GM12878 (cell line): Measurements from ENCODE around the gene SPAG16. TPM values are rescaled to one million over a fixed set of nuclear protein-coding genes. Genes with fewer than 3 reads are reported as not detected.

Experiments
- ATAC-seq: fragments of 200-7000 bp; cut with Tn5 transposase; 3 replicates; pipeline ENCODE4 v1.9.1; 2020; ENCODE audit warnings: mild to moderate bottlenecking, moderate library complexity
- BruUV-seq: library from RNA; stranded (reverse); fragments of 400-500 nt; replicated peaks from 2 replicates; lab custom pipeline; 2021; lab: Mats Ljungman, UMichigan
- CTCF ChIA-PET: fragments of 300-600 bp; sonication (Branson Sonifier 250); formaldehyde crosslinking; extraction: SDS; loops from one replicate; lab custom pipeline; 2021; ENCODE audit warnings: inconsistent platforms; lab: Yijun Ruan, JAX
- POLR2A ChIA-PET: fragments of 350-600 bp; formaldehyde crosslinking; extraction: SDS; loops from one replicate; lab custom pipeline; 2021; ENCODE audit warnings: inconsistent platforms; lab: Charles Lee
- RAD21 ChIA-PET: fragments of 300-600 bp; sonication (Branson Sonifier 250); formaldehyde crosslinking; loops from one replicate; lab custom pipeline; 2023; ENCODE audit warnings: antibody characterized with exemption; ENCODE audit not compliant: unreplicated experiment; lab: Charles Lee
- SMC1A ChIA-PET: fragments of 300-600 bp; sonication (Branson Sonifier 250); formaldehyde crosslinking; loops from one replicate; lab custom pipeline; 2023; ENCODE audit not compliant: unreplicated experiment, uncharacterized antibody; lab: Charles Lee
- DNase-seq: peaks from one replicate; pipeline ENCODE4 v3.0.0-alpha.2; 2011; ENCODE audit warnings: low read depth, low spot score
- FAIRE-seq: peaks from 3 replicates; lab custom pipeline; 2011; peaks lifted over from hg19 to GRCh38; lab: Jason Lieb, UNC
- H2AFZ ChIP-seq: 2 replicates; pipeline ENCODE4 v1.6.0; 2011; ENCODE audit warnings: low read depth, low read length, control low read depth; ENCODE audit not compliant: control insufficient read depth
- H3K27ac ChIP-seq: 2 replicates; pipeline ENCODE4 v1.5.1; 2011; ENCODE audit warnings: control low read depth; ENCODE audit not compliant: control insufficient read depth, insufficient read depth
- H3K27me3 ChIP-seq, 2 experiments: replicated peaks in 1 of 2; 2 replicates each; pipeline versions ENCODE4 v1.6.0 to v1.6.1; 2011; ENCODE audit warnings: low read length in 1 of 2; ENCODE audit not compliant: control insufficient read depth in 2 of 2, insufficient read depth in 2 of 2
- H3K36me3 ChIP-seq, 2 experiments: 2 replicates each; pipeline ENCODE4 v1.5.1; 2011; ENCODE audit warnings: low read length in 1 of 2; ENCODE audit not compliant: control insufficient read depth in 2 of 2, insufficient read depth in 2 of 2
- H3K4me1 ChIP-seq: 2 replicates; pipeline ENCODE4 v1.6.1; 2011; ENCODE audit warnings: mild to moderate bottlenecking, low read length, moderate library complexity, mixed read lengths; ENCODE audit not compliant: control insufficient read depth, insufficient read depth
- H3K4me2 ChIP-seq: 2 replicates; pipeline ENCODE4 v1.6.0; 2011; ENCODE audit warnings: control low read depth; ENCODE audit not compliant: control insufficient read depth, insufficient read depth
- H3K4me3 ChIP-seq: fragments of 200-600 bp; sonication (generic); 2 replicates; pipeline ENCODE4 v1.5.1; 2016
- H3K79me2 ChIP-seq: 2 replicates; pipeline ENCODE4 v1.6.0; 2011; ENCODE audit warnings: low read length; ENCODE audit not compliant: control insufficient read depth, insufficient read depth
- H3K9ac ChIP-seq: 2 replicates; pipeline ENCODE4 v1.8.0; 2011; ENCODE audit warnings: low read length, control low read depth, mixed read lengths; ENCODE audit not compliant: control insufficient read depth, insufficient read depth
- H3K9me3 ChIP-seq: replicated peaks from 3 replicates; pipeline ENCODE4 v1.5.1; 2011; ENCODE audit warnings: mild to moderate bottlenecking, low read length; ENCODE audit not compliant: control insufficient read depth, insufficient read depth
- H4K20me1 ChIP-seq: 2 replicates; pipeline ENCODE4 v1.6.0; 2011; ENCODE audit not compliant: control insufficient read depth, insufficient read depth
- BCL11A ChIP-seq: IDR thresholded peaks from 2 replicates; pipeline ENCODE4 v1.6.1; 2011; ENCODE audit warnings: low read depth, low read length
- CHD2 ChIP-seq: IDR thresholded peaks from 2 replicates; pipeline ENCODE4 v1.6.1; 2011; ENCODE audit warnings: low read depth, low read length, improper control_type of control experiment, borderline replicate concordance
- CREM ChIP-seq: IDR thresholded peaks from 2 replicates; pipeline ENCODE4 v1.6.1; 2014; ENCODE audit warnings: antibody characterized with exemption, low read depth
- CTCF ChIP-seq, 3 experiments: IDR thresholded peaks in 2 of 3; conservative IDR thresholded peaks in 1 of 3; 2 replicates each; pipeline ENCODE4 v1.5.1; 2011; ENCODE audit warnings: low read depth in 3 of 3, low read length in 3 of 3, mild to moderate bottlenecking in 3 of 3, control low read depth in 2 of 3, moderate library complexity in 2 of 3, inconsistent platforms in 1 of 3, mixed read lengths in 1 of 3; ENCODE audit not compliant: control insufficient read depth in 2 of 3, insufficient read depth in 1 of 3; ENCODE audit errors: extremely low read depth in 1 of 3
- EGR1 ChIP-seq, 2 experiments: IDR thresholded peaks; 1 replicate in 1 of 2; 2 replicates in 1 of 2; pipeline ENCODE4 v1.6.1; 2011 to 2012; ENCODE audit warnings: low read depth in 2 of 2, low read length in 2 of 2, borderline replicate concordance in 1 of 2, mild to moderate bottlenecking in 1 of 2, moderate library complexity in 1 of 2
- FOXK2 ChIP-seq: fragments of 450-650 bp; IDR thresholded peaks from 2 replicates; pipeline ENCODE4 v1.6.1; 2017; ENCODE audit warnings: mild to moderate bottlenecking, moderate library complexity
- IKZF1 ChIP-seq: fragments of 450-650 bp; conservative IDR thresholded peaks from 2 replicates; pipeline ENCODE4 v1.6.1; 2017; ENCODE audit warnings: antibody characterized with exemption, mild to moderate bottlenecking
- IKZF2 ChIP-seq, 2 experiments: fragments of 450-650 bp; IDR thresholded peaks; 2 replicates each; pipeline ENCODE4 v1.6.1; 2017; ENCODE audit warnings: mild to moderate bottlenecking in 2 of 2, moderate library complexity in 2 of 2
- POLR2A ChIP-seq: IDR thresholded peaks from 2 replicates; pipeline ENCODE4 v1.6.1; 2011; ENCODE audit warnings: low read depth, mild to moderate bottlenecking, low read length
- SPI1 ChIP-seq: IDR thresholded peaks from 2 replicates; pipeline ENCODE4 v1.6.1; 2011; ENCODE audit warnings: low read depth, mild to moderate bottlenecking, low read length, moderate library complexity, borderline replicate concordance; ENCODE audit not compliant: insufficient read depth
- SUZ12 ChIP-seq: fragments of 200-600 bp; sonication (generic); IDR thresholded peaks from one replicate; pipeline ENCODE4 v1.6.1; 2018; ENCODE audit warnings: antibody characterized with exemption, mild to moderate bottlenecking; ENCODE audit not compliant: unreplicated experiment
- TARDBP ChIP-seq: IDR thresholded peaks from 2 replicates; pipeline ENCODE4 v1.6.1; 2016; ENCODE audit warnings: borderline replicate concordance
- WRNIP1 ChIP-seq: IDR thresholded peaks from 2 replicates; pipeline ENCODE4 v1.6.1; 2011; ENCODE audit warnings: low read depth, low read length, improper control_type of control experiment, borderline replicate concordance
- WGBS: methylation state at CpG from one replicate; pipeline ENCODE4 v1.1.6; 2016; ENCODE audit warnings: low lambda C conversion rate; ENCODE audit not compliant: insufficient replicate concordance, insufficient coverage; ENCODE audit errors: missing lambda C conversion rate; 5-methylcytosine and 5-hydroxymethylcytosine counted together
- in situ Hi-C: fragments of 300-500 bp; cut with MboI; formaldehyde crosslinking; loops from 9 replicates; pipeline ENCODE4 v1.14.3; 2018; ENCODE audit warnings: mixed read lengths
- intact Hi-C: fragments of 100-400 bp; cut with micrococcal nuclease; formaldehyde crosslinking; loops from one replicate; pipeline ENCODE4 v1.14.2; 2022; ENCODE audit not compliant: unreplicated experiment
- polyA plus RNA-seq, 11 experiments: library from polyadenylated mRNA; depleted of rRNA in 4 of 11; unstranded in 6 of 11; stranded (reverse) in 5 of 11; fragments of >200 nt; fragmentation: Nextera tagmentation in 4 of 11; fragmentation: Illumina TruSeq in 1 of 11; extraction: Ambion mirVana in 4 of 11; extraction: Trizol in 1 of 11; gene quantifications; 1 replicate in 1 of 11; 2 replicates in 10 of 11; pipeline versions ENCODE4 v1.2.1 to v1.2.3, GENCODE V29; 2011 to 2016; ENCODE audit warnings: inconsistent platforms in 2 of 11, missing spikeins in 2 of 11, low read depth in 1 of 11
- total RNA-seq, 4 experiments: library from RNA; depleted of rRNA in 3 of 4; stranded (reverse); fragments of >200 nt in 3 of 4; fragmentation: Illumina TruSeq in 1 of 4; extraction: Trizol in 1 of 4; gene quantifications; 2 replicates each; pipeline versions ENCODE4 v1.2.1 to v1.2.3, GENCODE V29; 2013 to 2021
- TF ChIP-seq, protein P1 (sequence below): IDR thresholded peaks from 2 replicates; pipeline ENCODE4 v1.6.1; 2011; ENCODE audit warnings: low read depth, low read length, improper control_type of control experiment, borderline replicate concordance

SPAG16 gene
- total and polyA plus RNA-seq, 10 of the 15 experiments (the other 5 are each of a cell fraction or from before 2014, with no cell fraction given), result 6.0 to 25.0 (median 15.2) TPM

- TF ChIP-seq CTCF (IDR thresholded peaks at IDR 0.05 in 2 of 3, conservative IDR thresholded peaks at IDR 0.05 in 1 of 3; ENCODE audit: control insufficient read depth in 2 of 3, extremely low read depth in 1 of 3, insufficient read depth in 1 of 3, low read depth in 3 of 3, low read length in 3 of 3) (peak; percentile 48 to 56 (median 49); a peak in 5 of 6 replicates), SUZ12 (no peak)
Observed at GRCh38 chr2:213934560-213934959, 650.3 kb downstream of the SPAG16 start (continued).

GRCh38 chr2:213958086-213958485 lies 673.8 kb downstream of the SPAG16 start:
- no peaks in the 10 kb centered on the region for H3K9me3 ChIP-seq
- ChIA-PET SMC1A (no interaction called here), CTCF (interaction anchor here (0.6 to 0.7 kb wide), 3 partner anchors 15 to 465 kb away, joined by 3 read pairs; no protein-coding TSS in a partner anchor), POLR2A (no interaction called here), RAD21 (no interaction called here)
- TF ChIP-seq POLR2A (no peak), FOXK2 (no peak), IKZF1 (no peak), CHD2 (no peak), SPI1 (no peak), BCL11A (no peak), TARDBP (no peak), EGR1 (IDR thresholded peaks at IDR 0.05; ENCODE audit: borderline replicate concordance in 1 of 2, low read depth in 2 of 2, low read length in 2 of 2) (no peak), IKZF2 (IDR thresholded peaks at IDR 0.05) (no peak), WRNIP1 (no peak), CREM (no peak)
- TF ChIP-seq, protein P1, sequence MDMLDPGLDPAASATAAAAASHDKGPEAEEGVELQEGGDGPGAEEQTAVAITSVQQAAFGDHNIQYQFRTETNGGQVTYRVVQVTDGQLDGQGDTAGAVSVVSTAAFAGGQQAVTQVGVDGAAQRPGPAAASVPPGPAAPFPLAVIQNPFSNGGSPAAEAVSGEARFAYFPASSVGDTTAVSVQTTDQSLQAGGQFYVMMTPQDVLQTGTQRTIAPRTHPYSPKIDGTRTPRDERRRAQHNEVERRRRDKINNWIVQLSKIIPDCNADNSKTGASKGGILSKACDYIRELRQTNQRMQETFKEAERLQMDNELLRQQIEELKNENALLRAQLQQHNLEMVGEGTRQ, result no peak
- no peak overlapping the region for H3K4me2 ChIP-seq
- no peaks in the 10 kb centered on the region for H3K27me3 ChIP-seq
- no peak overlapping the region for H2AFZ ChIP-seq
- no peak for FAIRE-seq
- BruUV-seq, result no TSS peak
- no peaks in the 10 kb centered on the region for H4K20me1 ChIP-seq
- H3K4me1 ChIP-seq, result no peaks in the 10 kb centered on the region
- H3K4me3 ChIP-seq, result no peak overlapping the region
- 15% methylated on average over 2 of the region's 2 CpGs for WGBS
- H3K79me2 ChIP-seq, result no peaks in the 10 kb centered on the region
- intact Hi-C loops (no loop called here), in situ Hi-C loops (no loop called here)
- DNase-seq, result no peak
- no peaks in the 10 kb centered on the region for H3K36me3 ChIP-seq
- ATAC-seq, result no peak
- no peak overlapping the region for H3K9ac ChIP-seq
- no peak overlapping the region for H3K27ac ChIP-seq
